Stimulated activated CD4-positive, alpha-beta T cell treated with anti-CD3 and anti-CD28 coated beads, TNF-alpha, amount 100 ng/mL, for 48 hours (primary cell): ENCODE measurements around the gene KIRREL3.

Experiments
- DNase-seq, 3 donors: peaks; one replicate each; pipeline ENCODE4 v3.0.0-alpha.2; 2020; ENCODE audit warnings: low read depth in 3 of 3

KIRREL3 gene

DNA sequence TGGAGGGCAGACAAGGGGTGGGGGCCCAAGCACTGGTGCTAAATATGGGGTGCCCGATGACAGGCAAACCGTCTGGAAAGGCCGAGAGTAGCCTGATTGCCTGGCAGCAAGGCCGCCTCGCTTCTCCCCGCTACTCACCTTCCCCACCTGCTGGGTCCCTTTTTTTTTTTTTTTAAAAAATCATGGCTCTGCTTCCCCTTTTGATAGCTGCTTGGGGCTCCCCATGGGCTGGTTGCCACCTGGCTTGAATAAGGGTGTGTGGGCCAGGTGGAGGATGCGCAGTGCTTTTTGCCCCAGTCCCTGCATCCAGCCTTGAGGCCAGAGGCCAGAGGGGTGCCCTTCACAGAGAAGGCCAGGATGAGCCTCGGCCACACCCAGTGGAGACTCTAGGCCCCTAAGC lies 533.1 kb downstream of the KIRREL3 start:
- no peak for DNase-seq

DNA sequence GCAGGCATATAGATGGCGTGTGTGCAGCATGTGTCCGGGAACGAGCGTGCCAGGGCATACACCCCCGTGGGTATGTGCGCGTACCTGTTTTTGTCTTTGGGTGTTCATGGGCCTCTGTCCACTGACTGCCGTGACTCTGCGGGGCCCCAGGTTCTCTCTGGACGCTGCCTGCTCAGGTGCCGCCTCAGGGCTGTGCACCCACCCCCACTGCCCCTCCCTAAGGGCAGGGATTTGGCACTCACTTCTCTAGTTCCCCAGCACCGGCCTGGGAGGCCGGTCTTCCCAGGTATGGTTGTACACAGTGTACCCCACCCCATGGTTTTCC lies 533.6 kb downstream of the KIRREL3 start:
- no peak for DNase-seq

DNA sequence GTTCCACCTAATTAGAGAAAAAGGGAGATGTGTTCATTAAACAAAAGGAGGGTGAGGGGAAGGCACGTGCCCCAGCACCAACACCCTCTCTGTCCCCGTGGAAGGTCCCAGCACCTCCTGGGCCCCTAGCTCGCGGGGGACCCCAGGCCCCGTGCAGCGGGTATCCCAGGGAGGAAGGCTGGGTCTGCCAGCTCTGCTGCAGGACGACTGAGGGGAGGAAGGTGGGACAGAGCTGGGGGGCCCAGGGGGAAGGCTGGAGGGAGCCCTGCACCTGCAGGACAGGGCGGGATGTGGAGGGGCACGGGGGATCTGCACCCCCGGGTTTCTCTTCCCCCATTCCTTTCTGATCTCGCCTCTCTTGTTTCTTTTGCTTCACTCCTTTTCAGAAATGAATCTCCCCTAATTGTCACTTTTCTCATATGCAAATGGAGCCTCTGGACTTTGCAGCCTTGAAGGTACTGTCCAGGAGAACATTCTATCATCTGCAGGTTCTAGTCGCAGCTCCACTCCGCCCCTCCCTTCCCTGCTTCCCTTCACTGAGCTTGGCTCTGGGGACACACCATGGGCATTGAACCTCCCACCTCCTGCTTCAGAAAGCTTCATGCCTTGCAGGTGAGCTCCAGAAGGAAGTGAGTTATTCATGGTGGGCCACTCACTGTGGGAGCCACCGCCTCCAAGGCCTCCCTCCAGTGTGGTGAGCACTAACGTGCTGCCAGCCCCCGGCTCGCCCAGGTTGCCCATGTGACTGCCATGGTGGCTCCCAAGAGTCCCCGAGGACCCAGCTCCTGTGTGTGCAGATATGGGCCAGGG lies 534.1 kb downstream of the KIRREL3 start:
- DNase-seq = no peak

DNA sequence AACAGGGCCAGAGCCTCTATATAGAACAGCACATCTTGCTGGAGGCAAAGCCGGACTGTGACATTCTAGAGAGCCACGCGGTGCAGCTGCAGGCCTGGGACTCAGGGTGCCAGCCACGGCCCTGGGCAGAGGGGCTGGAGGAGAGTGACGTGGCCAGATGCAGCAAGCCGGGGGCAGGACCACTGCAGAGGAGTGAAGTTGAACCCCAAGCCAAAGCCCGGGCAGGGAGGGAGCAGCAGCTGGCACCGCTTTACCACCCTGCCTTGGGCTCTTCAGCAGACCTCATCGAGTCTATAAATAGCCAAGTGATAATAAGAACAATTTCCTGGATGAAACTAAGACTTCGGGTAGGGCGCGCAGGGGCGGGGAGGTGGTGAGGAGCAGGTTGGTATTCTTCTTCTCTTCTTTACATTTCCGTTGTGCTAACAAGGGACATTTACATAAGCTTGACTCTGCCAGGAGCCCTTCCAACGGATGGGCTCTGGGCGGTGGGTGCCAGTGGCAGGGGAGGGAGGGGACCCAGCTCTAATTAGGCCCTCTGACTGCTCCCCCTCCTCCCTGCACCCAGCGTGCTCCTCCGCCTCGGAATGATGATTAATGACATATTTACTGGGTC lies 534.9 kb downstream of the KIRREL3 start:
- DNase-seq = no peak

DNA sequence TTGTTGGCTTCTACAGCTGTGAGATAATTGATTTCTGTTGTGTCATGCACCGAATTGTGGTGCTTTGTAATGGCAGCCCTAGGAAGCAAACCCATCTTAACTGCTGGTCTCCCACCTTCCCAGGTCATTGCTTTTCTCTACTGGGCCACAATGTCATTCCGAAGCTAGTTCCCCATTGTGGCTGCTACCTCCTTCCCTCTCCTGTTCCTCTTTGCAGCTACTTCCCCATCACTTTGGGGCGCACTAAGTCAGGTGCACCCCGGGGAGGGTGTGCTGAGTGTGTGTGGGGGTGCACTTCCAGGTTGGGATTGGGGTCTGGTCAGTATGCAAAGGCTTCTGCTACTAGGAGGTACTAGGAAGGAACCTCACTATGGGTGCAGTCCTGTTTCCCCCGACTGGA lies 535.8 kb downstream of the KIRREL3 start:
- DNase-seq = no peak

DNA sequence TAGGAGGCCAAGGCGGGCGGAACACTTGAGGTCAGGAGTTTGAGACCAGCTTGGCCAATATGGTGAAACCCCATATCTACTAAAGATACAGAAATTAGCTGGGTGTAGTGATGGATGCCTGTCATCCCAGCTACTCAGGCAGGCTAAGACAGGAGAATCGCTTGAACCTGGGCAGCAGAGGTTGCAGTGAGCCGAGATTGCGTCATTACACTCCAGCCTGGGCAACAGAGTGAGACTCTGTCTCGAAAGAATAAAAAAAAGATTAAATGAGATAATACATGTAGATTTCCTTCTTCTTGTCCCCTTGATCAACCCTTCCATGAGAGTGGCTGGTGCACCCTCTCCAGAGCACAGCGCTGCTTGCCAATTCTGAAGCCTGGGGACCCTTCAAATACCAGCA lies 538.1 kb downstream of the KIRREL3 start:
- no peak for DNase-seq

DNA sequence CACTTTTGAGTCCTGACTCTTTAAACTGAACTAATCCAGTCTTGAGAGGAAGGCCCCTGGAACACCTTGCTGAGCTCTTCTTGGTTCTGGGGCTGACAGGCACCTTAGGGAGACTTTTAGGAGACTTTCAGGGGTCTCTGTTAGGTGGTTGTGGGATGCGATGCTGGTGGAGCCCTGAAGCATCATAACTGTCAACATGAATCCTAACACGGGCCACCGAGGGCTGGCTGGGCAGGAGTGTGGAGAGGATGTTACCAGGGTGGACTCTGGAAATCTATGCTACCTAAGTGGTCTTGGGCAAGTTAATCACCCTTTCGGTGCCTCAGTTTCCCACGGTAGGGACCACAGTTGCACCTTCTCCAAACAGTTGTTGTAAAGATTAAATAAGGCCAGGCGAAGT lies 538.6 kb downstream of the KIRREL3 start:
- no peak for DNase-seq

DNA sequence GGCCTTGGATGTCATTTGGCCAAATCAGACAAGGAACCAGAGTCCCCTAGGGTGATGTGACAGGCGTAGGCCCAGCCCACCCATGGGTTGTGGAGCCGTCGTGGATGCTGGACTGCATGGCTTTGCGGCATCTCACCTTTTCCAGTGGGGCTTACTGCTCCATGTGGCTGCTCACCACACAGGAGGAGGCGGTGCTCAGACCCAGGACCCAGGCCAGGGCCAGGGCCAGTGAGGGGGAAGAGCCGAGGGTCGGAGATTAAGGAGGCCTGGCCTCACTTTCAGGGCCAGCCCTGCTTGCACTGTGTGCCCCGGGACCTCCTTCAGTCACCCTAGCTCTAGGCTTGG lies 539.5 kb downstream of the KIRREL3 start:
- no peak for DNase-seq

DNA sequence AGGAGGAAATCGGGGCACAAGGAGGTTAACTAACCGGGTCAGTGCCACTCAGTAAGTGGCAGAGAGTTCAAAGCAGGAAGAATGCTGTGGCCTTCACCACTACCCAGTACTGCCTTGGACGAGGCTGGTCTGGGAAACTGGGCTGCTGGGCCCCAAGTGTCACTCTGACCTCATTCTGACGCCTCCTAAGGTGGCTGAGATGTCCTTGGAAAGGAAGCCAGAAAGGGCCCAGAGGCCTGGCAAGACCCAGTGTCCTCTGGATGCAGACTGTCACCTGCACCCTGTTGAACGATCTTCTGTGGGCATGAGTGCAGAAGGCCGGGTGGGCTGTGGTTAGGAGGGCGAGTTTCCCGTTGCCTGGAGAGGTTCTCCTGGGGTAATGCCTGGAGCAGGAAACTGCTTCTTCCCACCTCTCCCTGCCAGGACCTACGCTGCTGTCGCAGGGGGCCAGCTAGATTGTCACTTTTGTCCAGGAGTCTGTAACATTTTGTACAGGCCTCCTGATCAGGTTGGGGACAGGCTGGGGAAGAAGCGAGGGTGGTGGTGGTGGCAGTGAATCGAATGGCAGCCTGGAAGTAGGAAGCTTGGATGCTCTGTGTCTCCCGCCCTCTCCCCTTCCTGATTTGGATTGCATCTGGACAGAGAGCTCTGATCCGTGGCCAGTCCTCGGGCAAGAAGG lies 540.0 kb downstream of the KIRREL3 start:
- DNase-seq = no peak

DNA sequence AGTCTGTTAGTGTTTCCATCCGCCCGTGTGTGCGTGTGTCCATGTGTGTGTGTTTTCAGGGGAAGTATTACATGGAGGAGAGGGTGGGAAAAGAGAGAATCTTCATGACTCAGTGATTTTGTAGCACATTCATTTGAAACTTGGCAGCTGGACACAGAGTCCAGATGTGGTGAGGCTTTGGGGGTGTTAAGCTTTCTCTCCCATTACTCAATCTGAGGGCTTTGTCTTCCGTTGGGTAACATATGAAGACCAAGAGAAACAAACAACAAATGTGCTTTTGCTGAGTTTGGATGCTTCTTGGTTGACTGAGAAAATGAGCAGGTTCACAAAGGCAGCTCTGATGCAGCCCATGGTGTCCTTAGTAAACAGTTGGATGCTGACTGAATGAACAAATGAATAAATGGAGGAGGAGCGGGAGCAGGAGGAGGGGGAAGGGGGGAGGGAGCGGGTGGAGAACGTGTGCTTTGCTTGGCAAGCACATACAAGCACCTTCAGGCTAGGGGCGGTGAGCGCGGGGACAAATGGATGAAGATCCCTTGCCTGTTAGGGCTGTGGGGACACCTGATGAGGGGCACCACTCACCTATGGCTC lies 540.8 kb downstream of the KIRREL3 start:
- no peak for DNase-seq

DNA sequence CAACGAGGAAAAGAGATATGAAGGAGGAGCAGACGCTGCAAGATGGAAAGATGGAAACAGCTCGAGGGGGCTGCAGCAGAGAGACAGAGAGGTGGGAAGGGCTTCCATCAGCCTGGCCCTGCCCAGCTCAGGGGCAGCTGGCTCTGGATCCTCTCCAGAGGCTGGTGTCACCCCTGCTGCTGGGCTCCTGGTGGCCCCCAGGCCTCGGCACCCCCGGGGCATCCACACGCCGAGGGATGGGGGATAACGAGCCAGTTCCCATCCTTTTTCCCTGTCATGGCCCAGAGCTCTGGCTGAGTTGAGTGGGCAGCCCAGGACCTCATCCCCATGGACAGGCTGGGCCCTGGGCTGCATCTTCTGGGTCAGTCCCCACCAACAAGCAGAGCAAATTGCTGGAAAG lies 542.8 kb downstream of the KIRREL3 start:
- DNase-seq = no peak

DNA sequence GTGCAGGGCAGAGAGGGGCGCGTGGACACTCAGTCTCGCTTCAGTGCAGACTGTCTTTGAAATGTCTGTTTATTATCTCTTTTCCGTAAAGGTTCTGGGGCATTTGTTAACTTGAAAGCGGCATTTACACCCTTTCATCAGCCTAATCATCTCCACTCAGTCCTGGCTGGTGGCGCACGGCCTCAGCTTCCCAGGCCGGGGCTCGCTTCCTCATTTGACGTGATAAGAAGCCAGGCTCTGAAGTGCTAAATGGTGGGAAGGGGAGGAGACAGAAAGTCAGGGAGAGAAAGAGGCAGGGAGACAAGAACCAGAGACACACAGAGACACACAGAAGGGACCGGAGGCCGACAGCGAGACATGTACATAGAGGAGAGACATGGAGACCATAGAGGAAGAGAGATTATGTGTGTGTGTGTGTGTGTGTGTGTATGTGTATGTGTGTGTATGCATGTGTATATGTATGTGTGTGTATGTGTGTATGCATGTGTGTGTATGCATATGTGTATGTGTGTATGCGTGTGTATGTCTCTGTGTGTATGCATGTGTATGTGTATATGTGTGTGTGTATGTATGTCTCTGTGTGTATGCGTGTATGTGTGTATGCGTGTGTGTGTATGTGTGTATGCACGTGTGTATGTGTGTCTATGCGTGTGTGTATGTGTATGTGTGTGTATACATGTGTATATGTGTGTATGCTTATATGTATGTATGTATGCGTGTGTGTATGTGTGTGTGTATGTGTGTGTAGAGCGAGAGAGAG lies 543.6 kb downstream of the KIRREL3 start:
- no peak for DNase-seq

DNA sequence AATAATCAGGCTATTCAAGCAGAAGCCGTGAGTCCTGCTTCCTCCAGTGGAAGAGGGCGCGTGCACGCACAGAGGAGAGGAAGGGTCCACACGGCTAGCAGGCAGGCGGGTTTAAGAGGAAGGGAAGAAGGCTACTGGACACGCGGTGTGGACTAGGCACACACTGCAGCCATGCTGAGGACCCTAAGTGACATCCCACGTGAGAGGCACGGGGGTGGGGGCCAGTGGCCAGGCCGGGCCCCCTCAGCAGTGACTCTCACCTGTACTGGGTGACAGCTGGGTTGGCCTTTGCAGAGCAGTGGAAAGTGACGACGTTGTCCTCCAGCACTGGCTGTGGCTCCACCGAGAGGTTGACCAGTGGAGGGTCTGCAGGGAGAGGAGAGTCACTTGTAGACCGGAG lies 544.5 kb downstream of the KIRREL3 start:
- no peak for DNase-seq

DNA sequence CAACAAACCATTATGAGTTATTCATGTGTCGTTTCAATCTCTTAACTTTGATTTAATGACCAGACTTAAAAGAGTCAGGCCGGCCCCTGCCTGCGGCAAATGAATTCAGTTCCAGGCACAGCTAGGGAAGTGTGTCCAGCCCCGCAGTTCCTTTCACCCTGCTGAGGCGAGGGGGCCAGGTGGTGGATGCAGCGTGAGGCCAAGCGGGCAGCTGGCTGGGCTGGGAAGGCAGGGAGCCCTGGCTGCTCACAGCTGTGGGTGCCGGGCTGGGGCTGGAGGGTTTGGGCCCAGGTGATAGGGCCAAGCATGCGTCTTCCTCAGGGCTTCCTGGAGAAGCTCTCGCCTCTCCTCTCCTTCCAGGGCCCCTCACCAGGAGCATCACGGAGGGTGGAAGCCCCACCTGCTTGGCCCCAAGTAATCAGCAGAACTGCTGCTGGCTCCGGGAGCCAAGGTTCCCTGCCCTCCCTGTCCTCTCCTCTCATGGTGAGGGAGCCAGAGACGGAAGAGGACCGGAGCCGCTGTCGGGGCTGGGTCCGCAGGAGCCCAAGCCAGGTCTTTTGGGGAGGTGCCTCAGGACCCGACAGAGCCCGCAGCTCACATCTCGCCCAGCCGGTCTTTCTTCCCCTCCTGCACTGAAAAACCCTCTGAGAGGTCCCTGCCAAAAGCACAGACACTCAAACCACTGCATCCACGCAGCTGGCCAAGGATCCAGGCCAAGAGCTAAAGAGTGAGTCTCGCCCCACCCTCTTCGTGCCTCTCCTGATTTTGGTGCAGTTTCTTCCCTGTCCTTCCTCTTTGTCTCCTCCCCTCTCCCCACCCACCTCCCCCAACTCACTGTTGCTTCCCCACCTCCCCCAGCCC lies 548.1 kb downstream of the KIRREL3 start:
- no peak for DNase-seq

DNA sequence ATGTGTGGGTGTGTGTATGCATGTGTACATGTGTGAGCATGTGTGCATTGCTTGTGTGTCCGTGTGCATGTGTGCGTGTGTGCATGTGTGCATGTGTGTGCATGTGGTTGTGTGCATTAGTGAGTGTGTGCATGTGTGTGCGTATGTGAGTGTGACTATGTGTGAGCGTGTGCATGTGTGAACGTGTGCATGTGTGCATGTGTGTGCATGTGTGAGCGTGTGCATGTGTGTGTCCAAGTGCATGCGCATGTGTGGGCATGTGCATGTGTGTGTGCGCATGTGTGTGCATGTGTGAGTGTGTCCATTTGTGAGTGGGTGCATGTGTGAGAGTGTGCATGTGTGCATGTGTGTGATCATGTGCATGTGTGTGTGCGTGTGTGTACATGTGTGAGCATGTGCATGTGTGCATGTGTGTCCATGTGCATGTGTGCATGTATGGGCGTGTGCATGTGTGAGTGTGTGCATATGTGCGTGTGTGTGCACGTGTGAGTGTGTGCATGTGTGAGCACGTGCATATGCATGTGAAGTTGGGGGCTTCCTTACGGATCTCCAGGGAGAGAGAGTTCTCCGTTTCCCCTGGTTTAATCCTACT lies 549.3 kb downstream of the KIRREL3 start:
- no peak for DNase-seq

DNA sequence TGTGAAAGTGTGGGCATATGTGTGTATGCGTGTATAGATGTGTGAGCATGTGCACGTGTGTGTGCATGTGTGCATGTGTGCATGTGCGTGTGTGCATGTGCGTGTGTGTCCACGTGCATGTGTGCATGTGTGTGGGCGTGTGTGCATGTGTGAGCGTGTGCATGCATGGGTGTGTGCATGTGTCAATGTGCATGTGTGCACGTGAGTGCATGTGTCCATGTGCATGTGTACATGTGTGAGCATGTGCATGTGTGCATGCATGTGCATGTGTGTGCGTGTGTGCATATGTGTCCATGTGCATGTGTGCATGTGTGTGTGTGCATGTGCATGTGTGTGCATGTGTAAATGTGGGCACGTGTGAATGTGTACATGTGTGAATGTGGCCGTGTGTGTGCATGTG lies 549.8 kb downstream of the KIRREL3 start:
- no peak for DNase-seq

DNA sequence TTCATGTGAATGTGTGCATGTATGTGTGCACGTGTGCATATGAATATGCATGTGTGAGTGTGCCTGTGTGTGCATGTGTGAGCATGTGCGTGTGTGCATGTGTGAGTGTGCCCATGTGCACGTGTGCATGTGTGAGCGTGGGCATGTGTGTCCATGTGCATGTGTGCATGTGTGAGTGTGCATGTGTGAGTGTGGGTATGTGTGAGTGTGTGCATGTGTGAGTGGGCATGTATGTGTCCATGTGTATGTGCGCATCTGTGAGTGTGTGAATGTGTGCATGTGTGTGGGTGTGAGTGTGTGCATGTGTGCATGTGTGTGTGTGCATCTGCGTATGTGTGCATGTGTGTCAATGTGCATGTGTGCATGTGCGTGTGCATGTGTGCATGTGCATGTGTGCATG lies 550.4 kb downstream of the KIRREL3 start:
- no peak for DNase-seq

DNA sequence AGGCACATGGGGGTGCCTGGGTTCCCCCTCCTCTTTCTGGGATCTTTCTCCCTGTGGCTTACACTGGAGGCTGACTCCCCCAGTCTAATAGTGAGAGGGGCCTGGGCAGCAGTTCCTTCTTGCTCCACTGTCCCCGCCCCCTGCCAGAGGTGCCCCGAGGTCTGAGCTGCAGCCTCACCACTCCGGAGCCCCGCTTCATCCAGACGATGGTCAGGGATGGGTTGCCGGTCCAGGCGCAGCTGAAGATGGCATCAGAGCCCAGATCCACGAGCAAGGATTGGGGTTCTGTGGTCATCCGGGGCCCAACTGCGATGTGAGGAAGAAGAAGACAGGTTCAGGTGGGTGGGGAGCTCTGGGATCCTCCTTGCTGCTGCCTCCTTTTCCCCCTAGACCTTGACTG lies 554.0 kb downstream of the KIRREL3 start:
- no peak for DNase-seq

DNA sequence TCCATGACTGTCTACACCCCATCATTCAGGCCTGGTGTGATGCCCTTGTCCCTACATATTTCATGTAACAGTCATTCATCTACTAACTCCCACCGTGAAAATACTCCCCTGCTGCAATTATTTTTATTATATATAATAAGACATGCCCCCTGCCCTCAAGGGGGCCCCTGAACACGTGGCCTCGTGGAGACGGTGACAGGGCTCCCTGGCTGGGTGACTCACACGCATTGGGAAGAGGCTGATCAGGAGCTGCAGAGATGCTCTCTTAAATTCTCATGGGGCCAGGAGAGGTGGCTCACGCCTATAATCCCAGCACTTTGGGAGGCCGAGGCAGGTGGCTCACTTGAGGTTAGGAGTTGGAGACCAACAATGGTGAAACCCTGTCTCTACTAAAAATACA lies 556.5 kb downstream of the KIRREL3 start:
- no peak for DNase-seq

DNA sequence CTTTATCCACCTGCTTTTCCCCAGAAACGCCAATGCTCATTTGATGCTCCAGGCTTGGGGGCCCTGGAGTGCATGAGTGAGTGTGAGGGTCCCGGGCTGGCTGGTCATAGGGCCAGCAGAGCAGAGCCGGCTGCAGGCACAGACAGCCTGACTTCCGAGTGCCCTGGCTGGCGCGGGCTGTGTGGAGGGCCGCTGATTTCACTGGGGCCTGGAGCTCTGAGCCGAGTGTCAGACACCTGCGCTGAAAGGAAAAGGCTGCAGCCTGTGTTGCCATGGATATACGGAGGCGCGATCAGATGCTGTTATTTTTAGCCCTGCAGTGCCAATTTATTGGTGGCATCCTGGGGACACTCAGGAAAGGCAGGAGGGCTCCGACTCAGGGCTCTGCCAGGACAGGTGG lies 557.5 kb downstream of the KIRREL3 start:
- DNase-seq = no peak
